ENCODE results near the gene FAM120A.

FAM120A gene

DNA sequence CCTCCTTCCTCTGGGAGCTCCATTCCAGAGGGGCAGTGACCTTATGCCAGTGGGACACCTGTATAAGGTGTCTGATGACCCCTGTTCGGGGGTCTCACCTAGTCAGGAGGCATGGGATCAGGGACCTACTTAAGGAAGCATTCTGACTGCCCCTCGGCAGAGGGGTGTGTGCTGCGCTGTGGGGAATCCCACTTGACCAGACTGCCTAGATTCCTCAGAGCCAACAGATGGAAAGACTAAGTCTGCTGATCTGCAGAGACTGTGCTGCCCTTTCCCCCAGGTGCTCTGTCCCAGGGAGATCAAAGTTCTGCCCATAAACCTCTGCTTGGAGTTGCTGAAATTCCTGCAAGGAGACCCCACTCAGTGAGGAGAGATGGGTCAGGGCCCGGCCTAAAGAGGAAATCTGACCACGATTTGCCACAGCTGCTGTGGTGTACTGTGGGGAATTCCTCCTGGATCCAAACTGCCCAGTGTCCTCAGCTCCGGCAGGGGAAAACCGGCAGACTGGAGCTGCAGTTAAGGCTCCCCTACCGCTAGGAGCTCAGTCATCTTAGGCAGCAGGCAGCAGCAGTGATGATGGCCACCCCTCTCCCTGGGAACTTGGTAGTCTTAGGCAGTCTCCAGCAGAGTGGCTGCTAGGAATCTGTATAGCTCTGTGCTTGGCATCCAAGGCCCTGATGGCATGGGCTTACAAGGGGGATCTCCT lies 34.8 kb upstream of the FAM120A start:
- Histone ChIP-seq H3K4me2 (no peak overlapping the region), H2AFZ (ENCODE audit: low read depth) (no peak overlapping the region), H3K79me2 (ENCODE audit: insufficient read depth, low read depth) (no peaks in the 10 kb centered on the region), H3K36me3 (ENCODE audit: insufficient read depth) (no peaks in the 10 kb centered on the region), H3K4me1 (ENCODE audit: low read depth, poor library complexity, severe bottlenecking) (no peaks in the 10 kb centered on the region), H3K27ac (no peak overlapping the region), H3K27me3 (ENCODE audit: insufficient read depth, low read depth) (no peaks in the 10 kb centered on the region), H4K20me1 (ENCODE audit: insufficient read depth) (no peaks in the 10 kb centered on the region), H3K9ac (no peak overlapping the region), H3K4me3 (IDR thresholded peaks at IDR 0.05; ENCODE audit: insufficient read depth, low read depth, low read length) (no peak overlapping the region)
- TF ChIP-seq, protein P1, sequence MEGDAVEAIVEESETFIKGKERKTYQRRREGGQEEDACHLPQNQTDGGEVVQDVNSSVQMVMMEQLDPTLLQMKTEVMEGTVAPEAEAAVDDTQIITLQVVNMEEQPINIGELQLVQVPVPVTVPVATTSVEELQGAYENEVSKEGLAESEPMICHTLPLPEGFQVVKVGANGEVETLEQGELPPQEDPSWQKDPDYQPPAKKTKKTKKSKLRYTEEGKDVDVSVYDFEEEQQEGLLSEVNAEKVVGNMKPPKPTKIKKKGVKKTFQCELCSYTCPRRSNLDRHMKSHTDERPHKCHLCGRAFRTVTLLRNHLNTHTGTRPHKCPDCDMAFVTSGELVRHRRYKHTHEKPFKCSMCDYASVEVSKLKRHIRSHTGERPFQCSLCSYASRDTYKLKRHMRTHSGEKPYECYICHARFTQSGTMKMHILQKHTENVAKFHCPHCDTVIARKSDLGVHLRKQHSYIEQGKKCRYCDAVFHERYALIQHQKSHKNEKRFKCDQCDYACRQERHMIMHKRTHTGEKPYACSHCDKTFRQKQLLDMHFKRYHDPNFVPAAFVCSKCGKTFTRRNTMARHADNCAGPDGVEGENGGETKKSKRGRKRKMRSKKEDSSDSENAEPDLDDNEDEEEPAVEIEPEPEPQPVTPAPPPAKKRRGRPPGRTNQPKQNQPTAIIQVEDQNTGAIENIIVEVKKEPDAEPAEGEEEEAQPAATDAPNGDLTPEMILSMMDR (conservative IDR thresholded peaks at IDR 0.05; ENCODE audit: low read depth, low read length) = no peak

DNA sequence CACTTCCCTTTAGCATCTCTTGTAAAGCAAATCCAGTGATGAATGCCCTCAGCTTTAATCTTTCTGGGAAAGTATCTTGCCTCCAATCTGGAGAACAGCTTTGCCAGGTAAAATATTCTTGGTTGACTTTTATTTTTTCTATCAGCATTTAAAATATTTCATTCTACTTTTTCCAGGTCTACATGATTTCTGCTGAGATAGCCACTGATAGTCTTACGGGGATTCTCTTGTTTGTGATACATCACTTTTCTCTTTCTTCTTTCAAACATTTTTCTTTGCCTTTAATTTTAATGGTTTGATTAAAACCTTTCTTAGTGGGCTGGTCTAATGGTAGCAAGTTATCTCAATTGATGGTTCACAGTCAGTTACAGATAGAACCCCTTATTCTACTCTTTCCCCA lies 33.9 kb upstream of the FAM120A start:
- Histone ChIP-seq H2AFZ (ENCODE audit: low read depth) (no peak overlapping the region), H4K20me1 (ENCODE audit: insufficient read depth) (no peaks in the 10 kb centered on the region), H3K79me2 (ENCODE audit: insufficient read depth, low read depth) (no peaks in the 10 kb centered on the region), H3K4me1 (ENCODE audit: low read depth, poor library complexity, severe bottlenecking) (no peaks in the 10 kb centered on the region), H3K27me3 (ENCODE audit: insufficient read depth, low read depth) (no peaks in the 10 kb centered on the region), H3K4me3 (IDR thresholded peaks at IDR 0.05; ENCODE audit: insufficient read depth, low read depth, low read length) (no peak overlapping the region), H3K9ac (no peak overlapping the region), H3K4me2 (no peak overlapping the region), H3K36me3 (ENCODE audit: insufficient read depth) (no peaks in the 10 kb centered on the region), H3K27ac (no peak overlapping the region)
- TF ChIP-seq, protein P1 (conservative IDR thresholded peaks at IDR 0.05; ENCODE audit: low read depth, low read length) = no peak

DNA sequence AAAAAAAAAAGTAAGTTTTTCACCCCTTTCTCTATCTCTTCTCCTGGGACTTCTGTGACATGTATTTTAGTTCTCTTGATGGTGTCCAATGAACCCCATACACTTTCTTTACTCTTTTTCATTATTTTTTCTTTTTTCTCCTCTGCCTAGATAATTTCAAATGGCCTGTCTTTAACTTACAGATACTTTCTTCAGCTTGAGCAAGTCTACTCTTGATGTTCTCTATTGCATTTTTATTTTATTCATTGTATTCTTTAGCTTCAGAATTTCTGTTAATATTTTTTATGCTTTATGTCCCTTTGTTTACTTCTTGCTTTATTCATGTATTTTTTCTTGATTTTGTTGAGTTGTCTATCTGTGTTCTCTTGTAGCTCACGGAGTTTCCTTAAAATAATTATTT lies 32.5 kb upstream of the FAM120A start:
- Histone ChIP-seq H3K9ac (no peak overlapping the region), H3K4me1 (ENCODE audit: low read depth, poor library complexity, severe bottlenecking) (no peaks in the 10 kb centered on the region), H3K36me3 (ENCODE audit: insufficient read depth) (no peaks in the 10 kb centered on the region), H3K4me3 (IDR thresholded peaks at IDR 0.05; ENCODE audit: insufficient read depth, low read depth, low read length) (no peak overlapping the region), H3K27ac (no peak overlapping the region), H3K4me2 (no peak overlapping the region), H2AFZ (ENCODE audit: low read depth) (no peak overlapping the region), H4K20me1 (ENCODE audit: insufficient read depth) (no peaks in the 10 kb centered on the region), H3K27me3 (ENCODE audit: insufficient read depth, low read depth) (no peaks in the 10 kb centered on the region), H3K79me2 (ENCODE audit: insufficient read depth, low read depth) (no peaks in the 10 kb centered on the region)
- TF ChIP-seq, protein P1 (conservative IDR thresholded peaks at IDR 0.05; ENCODE audit: low read depth, low read length) = no peak

DNA sequence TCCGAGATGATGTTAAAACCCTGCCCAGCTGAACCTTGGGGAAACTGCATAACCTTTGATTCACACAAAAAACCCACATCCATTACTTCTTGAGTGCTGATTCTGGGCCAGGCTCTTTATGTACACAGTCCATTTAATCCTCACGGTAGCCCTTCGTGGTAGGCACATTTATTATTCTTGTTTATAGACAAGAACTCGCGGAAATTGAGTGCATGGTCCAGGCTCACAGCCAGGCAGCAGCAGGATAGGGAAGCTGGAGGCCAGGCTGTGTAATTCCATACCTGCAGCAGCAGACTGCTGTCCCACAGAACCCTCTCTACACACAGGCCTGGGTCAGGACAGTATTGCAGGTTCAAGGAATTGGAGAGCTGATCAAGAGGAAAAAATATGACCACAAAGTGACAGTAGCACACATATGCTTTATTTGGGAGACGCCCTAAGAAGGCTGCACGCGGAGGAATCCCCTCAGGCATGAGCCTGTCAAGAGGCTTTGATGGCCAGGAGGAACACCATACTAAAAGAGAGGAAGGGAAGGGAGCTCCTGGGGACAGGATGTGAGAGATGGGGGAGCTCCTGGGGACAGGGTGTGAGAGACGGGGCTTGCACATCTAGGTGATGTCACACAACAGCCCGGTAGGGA lies 28.4 kb upstream of the FAM120A start:
- H3K27me3 ChIP-seq (ENCODE audit: insufficient read depth, low read depth) = no peaks in the 10 kb centered on the region
- no peak overlapping the region for H2AFZ ChIP-seq (ENCODE audit: low read depth)
- no peaks in the 10 kb centered on the region for H3K36me3 ChIP-seq (ENCODE audit: insufficient read depth)
- no peaks in the 10 kb centered on the region for H3K4me1 ChIP-seq (ENCODE audit: low read depth, poor library complexity, severe bottlenecking)
- no peak overlapping the region for H3K4me2 ChIP-seq
- no peak overlapping the region for H3K9ac ChIP-seq
- H3K79me2 ChIP-seq (ENCODE audit: insufficient read depth, low read depth) = no peaks in the 10 kb centered on the region
- H3K27ac ChIP-seq = no peak overlapping the region
- no peaks in the 10 kb centered on the region for H4K20me1 ChIP-seq (ENCODE audit: insufficient read depth)
- TF ChIP-seq, protein P1 (conservative IDR thresholded peaks at IDR 0.05; ENCODE audit: low read depth, low read length) = no peak
- no peak overlapping the region for H3K4me3 ChIP-seq (IDR thresholded peaks at IDR 0.05; ENCODE audit: insufficient read depth, low read depth, low read length)

All from KMS-11 (cell line).